Measurements from ENCODE around the gene NHLRC2. TPM values are rescaled to one million over a fixed set of nuclear protein-coding genes. Genes with fewer than 3 reads are reported as not detected.

NHLRC2 gene, protein sequence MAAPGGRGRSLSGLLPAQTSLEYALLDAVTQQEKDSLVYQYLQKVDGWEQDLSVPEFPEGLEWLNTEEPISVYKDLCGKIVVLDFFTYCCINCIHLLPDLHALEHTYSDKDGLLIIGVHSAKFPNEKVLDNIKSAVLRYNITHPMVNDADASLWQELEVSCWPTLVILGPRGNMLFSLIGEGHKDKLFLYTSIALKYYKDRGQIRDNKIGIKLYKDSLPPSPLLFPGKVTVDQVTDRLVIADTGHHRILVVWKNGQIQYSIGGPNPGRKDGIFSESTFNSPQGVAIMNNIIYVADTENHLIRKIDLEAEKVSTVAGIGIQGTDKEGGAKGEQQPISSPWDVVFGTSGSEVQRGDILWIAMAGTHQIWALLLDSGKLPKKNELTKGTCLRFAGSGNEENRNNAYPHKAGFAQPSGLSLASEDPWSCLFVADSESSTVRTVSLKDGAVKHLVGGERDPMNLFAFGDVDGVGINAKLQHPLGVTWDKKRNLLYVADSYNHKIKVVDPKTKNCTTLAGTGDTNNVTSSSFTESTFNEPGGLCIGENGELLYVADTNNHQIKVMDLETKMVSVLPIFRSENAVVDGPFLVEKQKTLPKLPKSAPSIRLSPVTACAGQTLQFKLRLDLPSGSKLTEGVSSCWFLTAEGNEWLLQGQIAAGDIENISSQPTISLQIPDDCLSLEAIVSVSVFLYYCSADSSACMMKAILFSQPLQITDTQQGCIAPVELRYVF
- 9.0 and 26.3 TPM in 2 replicates for total RNA-seq

GRCh38 chr10:113854013-113854760, at the start of gene NHLRC2, which contains the start of gene DCLRE1A:
Gene NHLRC2 (plus strand): TSS chr10:113854661. CDS start chr10:113854873, 212 bp downstream.
Gene DCLRE1A (minus strand): TSS chr10:113854082. CDS start chr10:113853182, 900 bp downstream.

Small RNA genes within 50 kb of the gene (small RNA-seq; reads per million reads assigned to genes)
- not detected for gene RF00560 (ENCODE audit: low replicate concordance)

Other genes starting within 250 kb of the NHLRC2 start
- gene NRAP, start 190.6 kb upstream of the NHLRC2 start, total RNA-seq = not detected in 2 replicates
- gene CASP7, start 174.7 kb upstream of the NHLRC2 start, total RNA-seq = 13.1 and 34.8 TPM in 2 replicates
- gene PLEKHS1, start 103.0 kb upstream of the NHLRC2 start, total RNA-seq = under 0.01 TPM in 1 of 2 replicates, not detected in the other
- 3.7 and 7.9 TPM in 2 replicates for gene DCLRE1A, start 579 bp upstream of the NHLRC2 start, total RNA-seq
- not detected in 2 replicates for gene ADRB1, start 189.2 kb downstream of the NHLRC2 start, total RNA-seq

Data from placental pericyte (primary cell).